Spleen (tissue), 7 donors: ENCODE results near the gene SEC14L2.

Experiments used
- POLR2A ChIP-seq, 3 donors: fragments of 450-650 bp; IDR thresholded peaks; one replicate each; pipeline ENCODE4 v1.5.1; 2017; ENCODE audit warnings: antibody characterized with exemption in 3 of 3, mild to moderate bottlenecking in 1 of 3
- TF ChIP-seq, protein P1 (sequence below), 11 experiments: fragments of 200-600 bp in 7 of 11; fragments of 450-650 bp in 4 of 11; sonication (generic) in 4 of 11; IDR thresholded peaks in 8 of 11; conservative IDR thresholded peaks in 3 of 11; 1 replicate in 7 of 11; 2 replicates in 4 of 11; pipeline versions ENCODE4 v1.4.0 to v1.8.0; 2016 to 2021; ENCODE audit warnings: antibody characterized with exemption in 11 of 11, inconsistent platforms in 4 of 11, mild to moderate bottlenecking in 1 of 11
- donor health status: DM: no; HTN: no; CAD: no; lungs with moderate emphysema.
- donor health status: DM: no; HTN: no; CAD: no.
- donor health status: DM: no; HTN: no; CAD: no.

DNA sequence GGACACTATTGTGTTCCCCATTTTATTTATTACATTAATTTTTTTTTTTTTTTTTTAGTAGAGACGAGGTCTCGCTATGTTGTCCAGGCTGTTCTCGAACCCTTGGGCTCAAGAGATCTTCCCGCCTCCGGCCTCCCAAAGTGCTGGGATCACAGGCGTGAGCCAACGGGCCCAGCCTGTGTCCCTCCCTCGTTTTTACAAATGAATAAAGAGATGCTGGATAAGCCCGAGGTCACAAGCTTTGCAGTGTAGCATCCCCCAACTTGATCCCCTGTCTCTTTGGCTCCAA lies 28.5 kb downstream of the SEC14L2 start:
- TF ChIP-seq, protein P1, sequence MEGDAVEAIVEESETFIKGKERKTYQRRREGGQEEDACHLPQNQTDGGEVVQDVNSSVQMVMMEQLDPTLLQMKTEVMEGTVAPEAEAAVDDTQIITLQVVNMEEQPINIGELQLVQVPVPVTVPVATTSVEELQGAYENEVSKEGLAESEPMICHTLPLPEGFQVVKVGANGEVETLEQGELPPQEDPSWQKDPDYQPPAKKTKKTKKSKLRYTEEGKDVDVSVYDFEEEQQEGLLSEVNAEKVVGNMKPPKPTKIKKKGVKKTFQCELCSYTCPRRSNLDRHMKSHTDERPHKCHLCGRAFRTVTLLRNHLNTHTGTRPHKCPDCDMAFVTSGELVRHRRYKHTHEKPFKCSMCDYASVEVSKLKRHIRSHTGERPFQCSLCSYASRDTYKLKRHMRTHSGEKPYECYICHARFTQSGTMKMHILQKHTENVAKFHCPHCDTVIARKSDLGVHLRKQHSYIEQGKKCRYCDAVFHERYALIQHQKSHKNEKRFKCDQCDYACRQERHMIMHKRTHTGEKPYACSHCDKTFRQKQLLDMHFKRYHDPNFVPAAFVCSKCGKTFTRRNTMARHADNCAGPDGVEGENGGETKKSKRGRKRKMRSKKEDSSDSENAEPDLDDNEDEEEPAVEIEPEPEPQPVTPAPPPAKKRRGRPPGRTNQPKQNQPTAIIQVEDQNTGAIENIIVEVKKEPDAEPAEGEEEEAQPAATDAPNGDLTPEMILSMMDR (IDR thresholded peaks at IDR 0.05 in 8 of 11, conservative IDR thresholded peaks at IDR 0.05 in 3 of 11): no peak
- TF ChIP-seq POLR2A (IDR thresholded peaks at IDR 0.05): no peak
